HepG2 (cell line): ENCODE measurements around the gene PDE9A. TPM values are rescaled to one million over a fixed set of nuclear protein-coding genes. Genes with fewer than 3 reads are reported as not detected.

ENCODE experiments used
- ATAC-seq: fragments of 200-7000 bp; cut with Tn5 transposase; 3 replicates; pipeline ENCODE4 v1.9.1; 2020; ENCODE audit warnings: mild to moderate bottlenecking, moderate library complexity
- BruUV-seq: library from RNA; stranded (reverse); fragments of 400-500 nt; replicated peaks from 2 replicates; lab custom pipeline; 2021; lab: Mats Ljungman, UMichigan
- CTCF ChIA-PET: fragments of 300-600 bp; formaldehyde crosslinking; extraction: SDS; loops from one replicate; lab custom pipeline; 2021; ENCODE audit warnings: low total read pairs, inconsistent platforms, low intra/inter-chr PET ratio; lab: Yijun Ruan, JAX
- POLR2A ChIA-PET: fragments of 350-600 bp; sonication (Branson Sonifier 250); formaldehyde crosslinking; loops from one replicate; lab custom pipeline; 2020; ENCODE audit warnings: antibody characterized with exemption, inconsistent platforms; lab: Yijun Ruan, JAX
- DNase-seq: peaks from one replicate; pipeline ENCODE4 v3.0.0-alpha.2; 2015; ENCODE audit warnings: low spot score
- FAIRE-seq: peaks from 3 replicates; lab custom pipeline; 2011; peaks lifted over from hg19 to GRCh38; lab: Jason Lieb, UNC
- H2AFZ ChIP-seq: one replicate; pipeline ENCODE4 v1.6.1; 2011; ENCODE audit warnings: low read length, inconsistent platforms
- H3K27ac ChIP-seq: fragments of 300-600 bp; 3 replicates; pipeline ENCODE4 v1.8.0; 2011; ENCODE audit warnings: mixed run types, mild to moderate bottlenecking, mixed read lengths, low read length, inconsistent platforms; ENCODE audit not compliant: insufficient read depth; ENCODE audit errors: extremely low read length
- H3K27me3 ChIP-seq, 2 experiments: fragments of 200-600 bp in 1 of 2; 2 replicates in 1 of 2; 3 replicates in 1 of 2; pipeline versions ENCODE4 v1.6.0 to v1.8.0; 2011; ENCODE audit warnings: low read length in 2 of 2, mild to moderate bottlenecking in 2 of 2, moderate library complexity in 2 of 2, inconsistent platforms in 1 of 2; ENCODE audit not compliant: insufficient read depth in 2 of 2, control insufficient read depth in 1 of 2
- H3K36me3 ChIP-seq, 2 experiments: fragments of 200-600 bp in 1 of 2; replicated peaks in 1 of 2; 2 replicates in 1 of 2; 3 replicates in 1 of 2; pipeline versions ENCODE4 v1.5.1 to v1.8.0; 2011; ENCODE audit warnings: low read length in 2 of 2, inconsistent platforms in 1 of 2; ENCODE audit not compliant: insufficient read depth in 2 of 2, control insufficient read depth in 1 of 2
- H3K4me1 ChIP-seq: 2 replicates; pipeline ENCODE4 v1.5.1; 2012; ENCODE audit warnings: low read length, inconsistent platforms; ENCODE audit not compliant: insufficient read depth
- H3K4me2 ChIP-seq: 2 replicates; pipeline ENCODE4 v1.6.0; 2011; ENCODE audit warnings: low read depth, low read length, inconsistent platforms
- H3K4me3 ChIP-seq, 3 experiments: fragments of 200-600 bp in 1 of 3; sonication (generic), shearing (Covaris generic) in 1 of 3; replicated peaks in 1 of 3; 2 replicates each; pipeline ENCODE4 v1.5.1; 2011 to 2016; ENCODE audit warnings: low read length in 3 of 3, inconsistent platforms in 2 of 3, low read depth in 2 of 3, mild to moderate bottlenecking in 2 of 3, control low read depth in 1 of 3, mixed read lengths in 1 of 3; ENCODE audit not compliant: insufficient read depth in 1 of 3
- H3K79me2 ChIP-seq: one replicate; pipeline ENCODE4 v1.6.1; 2011; ENCODE audit warnings: low read length, inconsistent platforms; ENCODE audit not compliant: insufficient read depth
- H3K9ac ChIP-seq: 2 replicates; pipeline ENCODE4 v1.6.0; 2011; ENCODE audit warnings: mild to moderate bottlenecking, low read depth, low read length, inconsistent platforms; ENCODE audit not compliant: insufficient read depth
- H3K9me3 ChIP-seq: 2 replicates; pipeline ENCODE4 v1.5.1; 2012; ENCODE audit warnings: mild to moderate bottlenecking, low read length
- H4K20me1 ChIP-seq: 2 replicates; pipeline ENCODE4 v1.6.0; 2011; ENCODE audit warnings: inconsistent platforms, mild to moderate bottlenecking, low read length, moderate library complexity; ENCODE audit not compliant: insufficient read depth
- ZHX1 ChIP-seq: sonication (generic); formaldehyde crosslinking; IDR thresholded peaks from 2 replicates; pipeline ENCODE4 v1.8.1; 2022; ENCODE audit warnings: low read depth, mild to moderate bottlenecking, missing genetic modification reagents
- ZNF143 ChIP-seq: sonication (generic); formaldehyde crosslinking; IDR thresholded peaks from 2 replicates; pipeline ENCODE4 v1.4.0; 2020; ENCODE audit warnings: missing genetic modification reagents
- ZNF687 ChIP-seq: sonication (generic); formaldehyde crosslinking; IDR thresholded peaks from 2 replicates; pipeline ENCODE4 v1.5.1; 2020; ENCODE audit warnings: mild to moderate bottlenecking, missing genetic modification reagents, moderate library complexity
- ZNF800 ChIP-seq: sonication (generic); formaldehyde crosslinking; IDR thresholded peaks from 2 replicates; pipeline ENCODE4 v1.4.0; 2020; ENCODE audit warnings: missing genetic modification reagents
- WGBS: methylation state at CpG from one replicate; pipeline ENCODE4 v1.1.6; 2017; ENCODE audit warnings: low lambda C conversion rate; 5-methylcytosine and 5-hydroxymethylcytosine counted together
- in situ Hi-C: cut with HindIII; loops from 2 replicates; pipeline ENCODE4 v1.10.0; 2017; ENCODE audit warnings: low pct_unique_long_range_greater_than_20kb; ENCODE audit not compliant: extremely low pct_ligation_motif_present
- intact Hi-C: fragments of 100-400 bp; cut with micrococcal nuclease; formaldehyde crosslinking; loops from one replicate; pipeline ENCODE4 v1.10.0; 2022; ENCODE audit not compliant: unreplicated experiment
- polyA plus RNA-seq, 8 experiments: library from polyadenylated mRNA; depleted of rRNA in 3 of 8; stranded (reverse) in 7 of 8; unstranded in 1 of 8; fragments of >200 nt; fragmentation: Illumina TruSeq in 4 of 8; extraction: Trizol in 4 of 8; gene quantifications; 2 replicates each; pipeline versions ENCODE4 v1.2.1 to v1.2.3, GENCODE V29; 2011 to 2016; ENCODE audit warnings: low read depth in 4 of 8, missing spikeins in 1 of 8, mixed read lengths in 1 of 8; ENCODE audit not compliant: insufficient read depth in 1 of 8
- total RNA-seq, 5 experiments: library from RNA; depleted of rRNA; stranded (reverse); fragments of >200 nt; fragmentation: Illumina TruSeq; extraction: Trizol; gene quantifications; 2 replicates each; pipeline ENCODE4 v1.2.3, GENCODE V29; 2016; ENCODE audit warnings: low read depth in 1 of 5

The PDE9A gene
- total and polyA plus RNA-seq, 2 of the 13 experiments (the other 11 are each of a cell fraction or from before 2014, with no cell fraction given): 4.6 to 19.7 TPM

GRCh38 chr21:42767561-42767835 is 114.1 kb downstream of the PDE9A start:
- Histone ChIP-seq H3K4me1 (peaks cover 13% of the 10 kb centered on the region), H3K4me2 (no peak overlapping the region), H3K79me2 (no peaks in the 10 kb centered on the region), H2AFZ (no peak overlapping the region), H3K36me3 (peaks cover 12 to 23% of the 10 kb centered on the region in 2 experiments; a peak in 4 of 5 replicates), H3K9ac (no peak overlapping the region), H3K27ac (no peak overlapping the region), H3K27me3 (no peaks in the 10 kb centered on the region), H4K20me1 (no peaks in the 10 kb centered on the region), H3K9me3 (no peaks in the 10 kb centered on the region), H3K4me3 (no peak overlapping the region)
- intact Hi-C loops (no loop called here), in situ Hi-C loops (loop anchor here (10.0 to 25.0 kb wide), 2 partner anchors 63 to 105 kb away; partner anchors contain the start of gene PDE9A)
- no peak for DNase-seq
- WGBS: 89% methylated on average over 6 of the region's 8 CpGs
- BruUV-seq: no TSS peak
- ChIA-PET POLR2A (no interaction called here), CTCF (no interaction called here)
- TF ChIP-seq ZNF687 (CRISPR knock-in tag): peak; percentile 22; the same call in 1 of the 2 replicates
- no peak for TF ChIP-seq ZHX1 (CRISPR knock-in tag)
- TF ChIP-seq ZNF143: no peak
- TF ChIP-seq ZNF800 (CRISPR knock-in tag): no peak
- FAIRE-seq: no peak
- ATAC-seq: no peak
